Skin epidermis (tissue), 12 donors: ENCODE measurements around the gene NANOGP8.
"Not testable (repeated sequence)": the region's sequence is repeated elsewhere in the genome, so short reads cannot be mapped to it uniquely, and the experiment has no call there.

Experiments
- H3K27ac ChIP-seq, 21 experiments: fragments of 200-600 bp; sonication (generic) in 11 of 21; one replicate each; pipeline ENCODE4 v1.5.0; 2020; ENCODE audit warnings: mild to moderate bottlenecking in 3 of 21, inconsistent platforms in 2 of 21, moderate library complexity in 2 of 21
- H3K4me3 ChIP-seq, 7 experiments: fragments of 200-600 bp; sonication (generic) in 2 of 7; one replicate each; pipeline ENCODE4 v1.5.0; 2020; ENCODE audit warnings: inconsistent platforms in 2 of 7, mild to moderate bottlenecking in 2 of 7, moderate library complexity in 1 of 7

The NANOGP8 gene

DNA sequence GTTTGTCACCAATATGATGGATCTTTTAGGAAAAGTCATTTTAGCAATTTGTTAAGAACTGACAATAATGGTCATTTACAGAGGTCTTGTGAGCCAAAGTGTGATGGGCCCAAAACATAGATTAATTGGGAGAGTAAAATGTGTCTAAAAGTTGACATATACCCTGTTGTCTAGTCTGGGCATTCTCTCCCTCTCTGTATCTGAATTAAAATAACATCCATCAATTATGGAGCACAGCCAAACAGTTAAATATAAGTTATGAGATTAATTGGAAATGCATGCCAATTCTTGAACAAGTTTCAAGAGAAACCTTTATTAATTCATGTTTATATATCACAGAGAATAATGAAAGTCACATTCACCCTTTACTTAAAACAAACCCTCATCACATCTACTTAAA is 13.6 kb upstream of the NANOGP8 start:
- no peak overlapping the region for H3K27ac ChIP-seq
- no peak overlapping the region for H3K4me3 ChIP-seq

DNA sequence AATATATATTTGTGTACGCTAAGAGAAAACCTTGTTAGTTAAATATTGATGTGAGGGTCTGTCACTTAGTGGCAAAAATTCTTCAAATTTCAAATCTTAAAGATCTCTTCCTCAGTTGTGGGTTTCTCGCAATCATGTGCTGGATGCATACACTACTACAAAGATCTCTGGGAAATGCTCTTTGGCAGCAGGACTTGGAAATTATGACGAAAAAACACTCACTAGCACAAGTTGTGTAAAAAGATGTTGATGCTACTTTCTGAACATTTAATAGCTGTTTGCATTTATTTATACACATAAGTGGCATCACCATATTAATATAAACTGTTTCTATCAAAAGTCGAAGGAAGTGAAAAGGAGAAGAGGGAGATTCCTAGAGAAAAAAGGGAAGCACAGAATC is 10.8 kb upstream of the NANOGP8 start:
- Histone ChIP-seq H3K27ac (no peak overlapping the region), H3K4me3 (no peak overlapping the region)

DNA sequence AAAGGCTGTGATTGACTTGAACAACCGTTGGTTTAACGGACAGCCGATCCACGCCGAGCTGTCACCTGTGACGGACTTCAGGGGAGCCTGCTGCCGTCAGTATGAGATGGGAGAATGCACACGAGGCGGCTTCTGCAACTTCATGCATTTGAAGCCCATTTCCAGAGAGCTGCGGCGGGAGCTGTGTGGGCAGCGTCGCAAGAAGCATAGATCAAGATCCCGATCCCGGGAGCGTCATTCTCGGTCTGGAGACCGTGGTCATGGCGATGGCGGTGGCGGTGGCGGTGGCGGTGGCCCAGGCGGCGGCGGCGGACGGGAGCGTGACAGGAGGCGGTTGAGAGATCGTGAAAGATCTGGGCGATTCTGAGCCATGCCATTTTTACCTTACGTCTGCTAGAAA is 7.8 kb upstream of the NANOGP8 start:
- no peak overlapping the region for H3K4me3 ChIP-seq
- no peak overlapping the region for H3K27ac ChIP-seq

DNA sequence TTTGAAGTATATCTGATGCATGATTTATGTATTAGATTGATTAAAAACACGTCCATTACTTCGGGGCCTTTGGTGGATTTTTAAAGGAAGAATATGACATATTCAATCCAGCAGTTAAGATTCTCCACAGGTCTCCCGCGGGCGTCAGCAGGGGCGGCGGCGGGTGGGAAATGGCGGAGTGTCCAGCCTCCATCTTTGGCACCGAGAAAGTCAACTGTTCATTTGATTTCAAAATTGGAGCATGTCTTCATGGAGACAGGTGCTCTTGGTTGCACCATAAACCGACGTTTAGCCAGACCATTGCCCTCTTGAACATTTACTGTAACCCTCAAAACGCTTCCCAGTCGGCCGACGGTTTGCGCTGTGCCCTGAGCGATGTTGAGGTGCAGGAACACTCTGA is 7.2 kb upstream of the NANOGP8 start:
- H3K27ac ChIP-seq, result no peak overlapping the region

DNA sequence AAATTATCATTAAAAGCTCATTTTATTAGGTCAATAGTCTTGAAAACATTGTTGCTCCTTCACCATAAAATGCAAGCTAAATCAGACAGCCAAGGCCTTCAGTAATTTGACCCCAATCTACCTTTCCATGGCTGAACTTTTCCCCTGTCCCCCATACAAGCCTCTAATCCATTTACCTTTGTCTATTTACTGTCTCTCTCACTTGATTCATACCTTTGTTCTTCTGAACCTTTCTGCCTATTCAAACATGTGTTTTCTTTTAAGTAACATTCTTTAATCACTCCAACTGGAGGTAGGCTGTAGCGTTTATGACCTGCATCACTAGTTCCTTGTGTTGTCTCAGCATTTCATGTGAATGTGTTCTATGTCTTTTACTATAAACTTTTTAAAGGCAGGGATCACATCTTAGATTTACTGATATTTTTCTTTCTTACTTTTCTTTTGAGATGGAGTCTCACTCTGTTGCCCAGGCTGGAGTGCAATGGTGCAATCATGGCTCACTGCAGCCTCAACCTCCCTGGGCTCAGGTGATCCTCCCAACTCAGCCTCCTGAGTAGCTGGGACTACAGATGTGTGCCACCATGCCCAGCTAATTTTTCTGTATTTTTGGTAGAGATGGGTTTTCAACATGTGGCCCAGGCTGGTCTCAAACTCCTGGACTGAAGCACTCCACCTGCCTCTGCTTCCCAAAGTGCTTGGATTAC is 5.2 kb upstream of the NANOGP8 start:
- H3K4me3 ChIP-seq, result no peak overlapping the region
- H3K27ac ChIP-seq, result no peak overlapping the region

More for the DNA sequence above, 7.2 kb upstream of the NANOGP8 start:
- H3K4me3 ChIP-seq, result no peak overlapping the region

DNA sequence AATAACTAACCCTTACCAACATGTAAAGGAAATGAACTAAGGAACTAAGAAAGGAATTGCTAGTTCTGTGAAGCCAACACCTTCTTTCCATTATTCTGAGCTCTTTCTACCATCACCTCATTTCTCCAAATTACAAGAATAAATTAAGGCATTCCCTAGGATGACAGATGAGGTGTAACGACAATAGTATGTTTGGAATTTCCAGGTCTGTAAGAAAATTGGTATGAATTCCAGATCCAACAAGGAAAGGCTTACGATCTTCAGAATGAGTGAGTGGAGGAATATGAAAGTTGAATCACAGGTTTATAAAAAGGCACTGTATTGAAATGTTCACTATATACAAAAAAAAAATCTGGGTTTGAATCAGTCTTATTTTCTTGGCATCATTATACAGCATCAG is 4.5 kb upstream of the NANOGP8 start:
- H3K4me3 ChIP-seq, result no peak overlapping the region
- H3K27ac ChIP-seq, result no peak overlapping the region

DNA sequence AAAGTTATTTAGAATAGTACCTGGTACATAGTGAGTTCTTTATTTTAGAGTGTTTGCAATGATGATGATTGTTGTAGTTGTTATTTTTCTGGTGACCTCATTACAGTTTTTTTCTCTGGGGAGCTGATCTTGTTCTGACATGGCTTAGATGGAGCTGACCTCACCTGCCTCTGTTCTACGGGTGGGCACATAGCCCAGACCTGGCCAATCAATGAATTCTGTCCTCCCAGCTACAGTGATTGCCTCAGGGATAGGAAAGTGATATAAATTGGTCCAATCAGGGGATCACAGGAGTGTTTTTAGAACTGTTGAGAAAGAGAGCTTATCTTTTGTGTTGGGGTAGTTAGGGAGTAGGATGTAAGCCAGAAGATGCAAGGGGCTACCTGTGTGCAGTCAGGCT is 3.2 kb upstream of the NANOGP8 start:
- no peak overlapping the region for H3K4me3 ChIP-seq
- no peak overlapping the region for H3K27ac ChIP-seq

DNA sequence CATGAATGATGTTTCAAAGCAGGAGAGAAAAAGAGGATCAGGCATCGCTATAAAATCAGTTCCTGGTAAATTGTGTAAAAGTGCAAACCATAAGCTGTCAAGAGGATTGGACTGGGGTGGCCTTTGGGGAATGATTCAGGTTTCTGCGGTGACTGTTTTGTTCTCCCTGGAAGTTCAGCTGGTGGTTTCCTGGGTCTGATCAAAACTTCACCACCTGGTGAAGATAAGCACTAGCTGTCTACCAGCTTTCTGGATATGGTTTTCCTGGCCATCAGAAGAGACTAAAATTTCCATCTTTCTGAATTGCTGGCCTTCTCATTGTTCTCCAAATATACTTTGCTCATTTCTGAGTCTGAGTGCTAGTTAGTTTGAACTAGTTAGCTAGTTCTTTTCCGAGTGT is 2.7 kb upstream of the NANOGP8 start:
- H3K27ac ChIP-seq, result no peak overlapping the region
- H3K4me3 ChIP-seq, result no peak overlapping the region

DNA sequence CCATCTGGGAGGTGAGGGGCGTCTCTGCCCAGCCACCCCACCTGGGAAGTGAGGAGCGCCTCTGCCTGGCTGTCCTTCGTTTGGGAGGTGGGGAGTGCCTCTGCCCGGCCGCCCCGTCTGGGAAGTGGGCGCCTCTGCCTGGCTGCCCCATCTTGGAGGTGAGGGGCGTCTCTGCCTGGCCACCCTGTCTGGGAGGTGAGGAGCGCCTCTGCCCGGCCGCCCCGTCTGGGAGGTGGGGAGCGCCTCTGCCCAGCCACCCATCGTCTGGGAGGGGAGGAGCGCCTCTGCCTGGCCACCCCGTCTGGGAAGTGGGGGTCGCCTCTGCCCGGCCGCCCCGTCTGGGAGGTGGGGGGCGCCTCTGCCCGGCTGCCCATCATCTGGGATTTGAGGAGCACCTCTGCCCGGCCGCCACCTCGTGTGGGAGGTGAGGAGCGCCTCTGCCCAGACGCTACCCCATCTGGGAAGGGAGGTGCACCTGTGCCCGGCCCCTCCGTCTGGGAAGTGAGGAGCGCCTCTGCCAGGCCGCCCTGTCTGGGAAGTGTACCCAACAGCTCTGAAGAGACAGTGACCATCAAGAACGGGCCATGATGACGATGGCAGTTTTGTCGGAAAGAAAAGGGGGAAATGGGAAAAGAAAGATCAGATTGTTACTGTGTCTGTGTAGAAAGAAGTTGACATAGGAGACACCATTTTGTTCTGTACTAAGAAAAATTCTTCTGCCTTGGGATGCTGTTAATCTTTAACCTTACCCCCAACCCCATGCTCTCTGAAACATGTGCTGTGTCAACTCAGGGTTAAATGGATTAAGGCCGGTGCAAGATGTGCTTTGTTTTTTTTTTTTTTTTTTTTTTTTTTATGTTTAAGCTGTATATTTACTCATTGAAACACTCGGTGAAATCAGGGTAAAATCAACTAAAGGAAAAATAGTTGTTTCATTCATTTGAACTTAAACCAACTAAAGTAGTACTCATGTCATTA is 2.4 kb downstream of the NANOGP8 start:
- not testable (repeated sequence) for H3K27ac ChIP-seq

DNA sequence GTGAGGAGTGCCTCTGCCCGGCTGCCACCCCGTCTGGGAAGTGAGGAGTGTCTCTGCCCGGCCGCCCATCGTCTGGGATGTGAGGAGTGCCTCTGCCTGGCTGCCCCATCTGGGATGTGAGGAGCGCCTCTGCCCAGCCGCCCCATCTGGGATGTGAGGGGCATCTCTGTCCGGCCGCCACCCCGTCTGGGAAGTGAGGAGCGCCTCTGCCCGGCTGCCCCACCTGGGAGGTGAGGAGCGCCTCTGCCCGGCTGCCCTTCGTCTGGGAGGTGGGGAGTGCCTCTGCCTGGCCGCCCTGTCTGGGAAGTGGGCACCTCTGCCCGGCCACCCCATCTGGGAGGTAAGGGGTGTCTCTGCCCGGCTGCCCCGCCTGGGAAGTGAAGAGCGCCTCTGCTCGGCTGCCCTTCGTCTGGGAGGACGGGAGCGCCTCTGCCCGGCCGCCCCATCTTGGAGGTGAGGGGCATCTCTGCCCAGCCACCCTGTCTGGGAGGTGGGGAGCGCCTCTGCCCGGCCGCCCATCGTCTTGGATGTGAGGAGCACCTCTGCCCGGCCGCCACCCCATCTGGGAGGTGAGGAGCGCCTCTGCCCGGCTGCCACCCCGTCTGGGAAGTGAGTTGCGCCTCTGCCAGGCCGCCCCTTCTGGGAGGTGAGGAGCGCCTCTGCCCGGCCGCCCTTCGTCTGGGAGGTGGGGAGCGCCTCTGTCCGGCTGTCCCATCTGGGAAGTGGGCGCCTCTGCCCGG is 3.3 kb downstream of the NANOGP8 start:
- not testable (repeated sequence) for H3K4me3 ChIP-seq, H3K27ac ChIP-seq

More for the DNA sequence above, 2.4 kb downstream of the NANOGP8 start:
- H3K4me3 ChIP-seq, result not testable (repeated sequence)

DNA sequence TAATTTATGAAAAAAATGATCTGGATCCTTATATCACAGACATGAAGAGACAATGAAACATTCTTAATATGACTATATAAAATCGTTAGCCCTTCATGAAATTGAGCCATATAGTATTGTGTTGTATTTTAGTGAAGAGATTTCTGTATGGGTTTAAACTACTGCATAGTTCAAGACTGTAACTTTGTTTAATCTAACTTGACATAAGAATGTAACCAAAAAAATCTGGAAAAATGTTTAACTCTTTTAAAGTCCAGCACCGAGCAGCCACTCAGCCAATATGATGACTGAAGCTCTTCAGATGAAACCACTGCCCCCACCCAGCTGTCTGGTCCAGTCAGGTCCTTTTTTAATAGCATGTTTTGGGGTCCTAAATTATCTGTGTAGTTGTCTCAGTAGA is 4.9 kb downstream of the NANOGP8 start:
- no peak overlapping the region for H3K27ac ChIP-seq
- H3K4me3 ChIP-seq, result no peak overlapping the region

DNA sequence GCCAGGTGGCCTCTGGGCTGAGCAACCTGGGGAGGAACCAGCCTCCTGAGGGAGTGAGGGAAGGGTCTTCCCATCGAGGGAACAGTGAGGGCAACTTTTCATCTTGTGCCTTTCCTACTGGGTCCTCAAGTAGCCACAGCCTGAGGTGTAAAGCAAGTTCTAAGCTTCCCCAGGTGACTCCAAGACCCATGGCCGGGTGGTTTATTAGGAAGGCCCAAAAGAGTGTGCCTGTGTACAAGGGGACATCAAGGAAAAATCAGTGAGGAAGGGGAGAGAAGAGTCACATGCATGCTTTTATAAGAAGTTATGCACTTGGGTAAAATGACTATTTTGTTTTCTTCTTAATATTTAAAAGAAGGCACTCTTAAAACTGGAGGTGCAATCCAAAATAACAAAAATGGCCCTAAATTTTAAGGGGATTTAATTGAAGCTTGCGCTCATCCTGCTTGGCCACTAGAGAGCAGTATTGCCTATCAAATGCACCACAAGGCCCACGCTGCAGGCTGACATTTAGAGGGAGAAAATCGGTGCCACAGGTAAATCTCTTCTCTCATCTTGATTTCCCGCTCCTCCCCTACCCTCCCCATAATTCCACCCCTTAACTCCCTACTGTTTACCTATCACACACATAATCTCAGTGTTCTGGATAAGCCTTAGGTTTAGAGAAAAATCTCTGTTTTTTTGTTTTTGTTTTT is 6.7 kb downstream of the NANOGP8 start:
- H3K4me3 ChIP-seq, result no peak overlapping the region
- H3K27ac ChIP-seq, result no peak overlapping the region

DNA sequence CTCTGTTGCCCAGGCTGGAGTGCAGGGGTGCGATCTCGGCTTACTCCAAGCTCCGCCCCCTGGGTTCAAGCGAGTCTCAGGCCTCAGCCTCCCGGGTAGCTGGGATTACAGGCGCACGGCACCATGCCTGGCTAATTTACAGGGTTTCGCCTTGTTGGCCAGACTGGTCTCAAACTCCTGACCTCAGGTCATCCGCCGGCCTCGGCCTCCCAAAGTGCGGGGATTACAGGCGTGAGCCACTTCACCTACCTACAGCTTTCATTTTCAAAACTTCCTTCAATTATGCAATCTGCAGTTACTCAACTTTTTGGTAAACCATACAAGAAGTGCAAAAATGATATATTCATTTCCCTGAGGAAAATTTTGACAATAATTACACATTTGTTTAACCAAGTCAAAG is 14.0 kb downstream of the NANOGP8 start:
- no peak overlapping the region for H3K27ac ChIP-seq
- H3K4me3 ChIP-seq, result no peak overlapping the region

DNA sequence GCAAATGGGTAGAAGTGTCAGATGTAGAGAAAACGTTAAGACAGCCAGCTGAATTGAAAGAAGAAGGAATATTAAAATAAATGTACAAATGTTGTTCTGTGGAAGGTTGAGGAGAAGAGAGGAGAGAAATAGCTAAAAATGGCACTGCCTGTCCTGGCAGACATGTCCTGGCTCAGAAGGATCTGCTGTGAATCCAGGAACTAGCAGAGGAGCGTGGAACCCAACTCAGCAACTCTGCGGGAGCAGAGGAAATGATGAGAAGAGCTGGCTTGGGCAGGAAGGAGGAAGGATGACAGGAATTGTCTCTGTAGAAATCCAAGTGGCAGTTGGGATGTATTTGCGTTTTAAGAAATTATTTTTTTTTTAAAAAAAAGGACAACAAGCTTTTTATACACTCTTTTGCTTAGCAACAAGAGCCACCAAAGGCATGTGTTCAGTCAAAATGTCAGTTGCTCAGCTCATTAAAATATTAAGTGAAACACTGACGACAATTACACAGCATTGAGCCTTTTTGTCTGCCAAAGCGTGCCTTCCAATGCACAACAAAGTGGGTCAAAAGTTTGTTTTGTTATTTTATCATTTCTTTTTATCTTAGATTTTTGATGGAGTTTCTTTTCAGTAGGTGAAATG is 16.1 kb downstream of the NANOGP8 start:
- H3K27ac ChIP-seq, result no peak overlapping the region
- no peak overlapping the region for H3K4me3 ChIP-seq

DNA sequence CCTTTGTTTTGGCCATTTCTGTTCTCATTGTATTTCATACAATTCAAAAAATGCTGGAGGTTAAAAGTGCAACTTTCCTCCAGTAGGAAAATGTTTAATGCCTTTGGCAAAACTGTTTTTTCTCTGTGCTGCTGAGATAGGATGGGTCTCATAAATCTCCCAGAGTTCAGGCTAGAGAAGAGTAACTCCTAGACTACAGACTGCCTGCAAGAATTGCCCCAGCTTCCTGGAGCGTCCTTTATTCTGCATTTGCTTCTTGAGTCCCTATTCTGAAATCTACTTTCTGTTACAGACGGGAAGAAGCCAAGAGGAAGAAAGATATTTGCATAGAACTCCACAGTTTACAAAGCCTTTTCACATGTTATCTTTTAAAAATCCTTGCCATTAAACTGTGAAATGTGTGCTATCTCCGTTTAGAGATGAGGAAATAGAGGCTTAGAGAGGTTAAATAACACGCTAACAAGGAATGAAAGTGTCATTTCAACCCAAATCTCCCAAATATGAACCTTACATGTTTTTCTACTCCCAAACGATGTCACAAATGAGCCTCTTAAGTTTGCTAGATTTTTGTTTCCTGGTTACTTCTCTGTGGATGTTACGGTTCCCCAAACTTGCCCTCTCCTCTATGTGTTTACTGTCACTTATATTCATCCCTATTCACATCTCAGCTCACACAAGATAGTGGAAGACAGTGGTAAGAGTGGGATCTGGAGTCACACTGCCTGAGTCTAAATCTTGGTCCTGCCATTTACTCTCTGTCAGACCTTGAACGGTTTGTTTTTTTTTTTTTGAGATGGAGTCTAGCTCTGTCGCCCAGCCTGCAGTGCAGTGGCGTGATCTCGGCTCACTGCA is 17.4 kb downstream of the NANOGP8 start:
- Histone ChIP-seq H3K4me3 (no peak overlapping the region), H3K27ac (no peak overlapping the region)

DNA sequence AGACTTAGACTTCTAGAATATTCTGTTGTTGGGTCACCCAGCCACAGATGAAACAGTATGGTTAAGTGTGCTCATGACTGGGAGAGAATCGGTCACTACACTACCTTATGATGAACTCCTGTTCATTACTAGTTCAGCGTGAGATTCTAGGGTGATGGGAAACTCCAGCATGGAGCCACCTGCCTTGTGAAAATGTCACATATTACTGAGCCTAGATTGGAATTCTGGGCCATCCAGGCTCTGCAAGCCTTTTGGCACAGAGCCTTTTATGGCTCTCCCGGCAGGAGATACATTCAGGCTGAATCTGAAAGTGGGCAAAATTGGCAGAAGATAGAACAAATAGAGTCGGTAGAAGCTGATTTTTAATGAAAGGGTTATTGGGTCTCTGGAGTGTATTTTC is 19.0 kb downstream of the NANOGP8 start:
- no peak overlapping the region for H3K4me3 ChIP-seq
- H3K27ac ChIP-seq, result no peak overlapping the region

DNA sequence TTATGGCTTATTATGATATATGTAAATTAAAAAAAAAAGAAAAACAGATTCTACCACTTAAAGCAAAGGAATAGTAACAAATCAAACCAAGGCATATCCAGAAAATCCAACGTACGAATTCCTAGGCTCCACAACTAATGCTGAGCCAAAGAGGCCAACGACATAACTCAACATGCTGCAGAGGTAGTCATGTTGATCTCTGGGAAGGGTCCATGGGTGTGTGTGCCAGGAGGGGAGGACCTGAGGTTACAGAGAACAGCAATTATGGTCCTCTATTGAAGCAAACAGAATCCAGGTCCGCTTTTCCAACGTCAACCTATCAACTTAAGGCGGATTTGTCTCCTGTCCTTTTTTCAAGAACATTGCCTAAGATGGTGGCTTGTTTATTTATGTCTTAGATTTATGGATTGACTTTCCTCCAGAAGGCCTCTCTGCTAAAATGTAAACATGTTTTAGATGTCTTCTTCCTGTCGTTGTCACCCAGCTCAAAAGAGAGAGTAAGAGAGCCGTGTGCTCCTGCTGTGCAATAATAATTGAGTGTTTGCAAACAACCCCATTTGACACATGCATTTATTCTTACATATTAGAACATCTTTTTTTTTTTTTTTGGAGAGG is 20.4 kb downstream of the NANOGP8 start:
- H3K27ac ChIP-seq, result no peak overlapping the region
- H3K4me3 ChIP-seq, result no peak overlapping the region

DNA sequence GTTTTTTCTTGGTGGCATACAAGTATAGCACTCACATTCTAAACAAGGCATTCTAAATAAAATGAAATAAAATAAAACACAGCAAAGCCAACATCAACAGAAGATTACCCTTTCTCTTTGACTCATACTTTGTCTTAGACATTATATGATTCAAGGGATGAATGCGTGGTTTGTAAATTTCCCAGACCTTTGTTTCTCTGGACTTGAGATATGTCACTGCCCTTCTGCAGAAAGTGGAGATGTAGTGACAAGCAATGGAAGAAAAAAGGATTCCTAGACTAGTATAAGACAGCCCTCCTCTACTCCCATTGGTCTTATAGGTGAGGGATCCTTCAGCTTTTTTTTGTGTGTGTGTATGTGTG is 22.4 kb downstream of the NANOGP8 start:
- H3K27ac ChIP-seq, result peak overlapping the region in 6 of 21 experiments; percentile 24 to 81 (median 69)
- H3K4me3 ChIP-seq, result no peak overlapping the region
